Mesodermal cell (in vitro differentiated cells): Measurements from ENCODE around the gene LIMS1.
A peak's percentile ranks its signal among the peaks of the same experiment; 100 is the strongest.

Experiments used
- H3K27ac ChIP-seq: 2 replicates; pipeline ENCODE4 v1.7.0; 2013; ENCODE audit warnings: mild to moderate bottlenecking, low read depth, low read length, moderate library complexity; ENCODE audit not compliant: severe bottlenecking
- H3K36me3 ChIP-seq: 2 replicates; pipeline ENCODE4 v1.7.1; 2013; ENCODE audit warnings: mild to moderate bottlenecking, low read length, moderate library complexity; ENCODE audit not compliant: control insufficient read depth, insufficient read depth
- H3K4me1 ChIP-seq: one replicate; pipeline ENCODE4 v1.7.1; 2013; ENCODE audit warnings: mild to moderate bottlenecking, low read length; ENCODE audit not compliant: insufficient read depth, control insufficient read depth, poor library complexity, severe bottlenecking
- H3K4me3 ChIP-seq: 2 replicates; pipeline ENCODE4 v1.7.0; 2013; ENCODE audit warnings: low read length, control low read depth, mild to moderate bottlenecking; ENCODE audit not compliant: insufficient read depth, poor library complexity, severe bottlenecking; ENCODE audit errors: extremely low read depth
- H3K9me3 ChIP-seq: 2 replicates; pipeline ENCODE4 v1.7.1; 2013; ENCODE audit warnings: mild to moderate bottlenecking, low read length, moderate library complexity; ENCODE audit not compliant: control insufficient read depth
- WGBS, 2 experiments: methylation state at CpG; one replicate each; pipeline ENCODE4 v1.1.5; 2013; ENCODE audit warnings: missing lambda C conversion rate in 2 of 2; ENCODE audit not compliant: insufficient coverage in 2 of 2; 5-methylcytosine and 5-hydroxymethylcytosine counted together

LIMS1 gene

DNA sequence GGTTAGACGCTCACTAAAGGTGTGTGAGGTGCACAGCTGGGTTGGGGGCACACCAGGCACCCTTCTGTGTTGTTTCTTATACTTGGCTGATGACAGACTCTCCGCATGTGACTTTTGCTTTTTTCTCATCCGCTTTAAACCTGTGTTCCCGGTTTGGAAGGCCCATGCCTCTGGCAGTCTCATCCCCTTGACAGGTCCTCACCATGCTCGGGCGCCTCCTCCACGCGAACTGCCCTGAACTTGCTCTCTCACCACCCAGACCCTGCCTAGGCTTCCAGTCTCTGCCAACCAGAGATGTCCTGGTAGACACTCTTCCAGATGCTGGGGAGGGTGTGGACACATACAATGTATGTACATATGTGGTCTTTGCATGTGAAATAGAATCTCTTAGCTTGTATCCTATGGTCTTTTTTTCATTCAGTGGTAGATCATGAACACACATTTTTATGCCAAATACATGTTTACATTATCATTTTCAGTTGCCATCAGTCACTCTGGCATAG, 79.8 kb downstream of the LIMS1 start:
- H3K4me3 ChIP-seq = no peak overlapping the region
- H3K27ac ChIP-seq = no peak overlapping the region
- peaks cover 25% of the 10 kb centered on the region for H3K4me1 ChIP-seq
- no peaks in the 10 kb centered on the region for H3K9me3 ChIP-seq
- 95 to 96% methylated on average over 4 to 8 of the region's 8 CpGs for WGBS, 2 experiments
- H3K36me3 ChIP-seq = peaks cover 5% of the 10 kb centered on the region

DNA sequence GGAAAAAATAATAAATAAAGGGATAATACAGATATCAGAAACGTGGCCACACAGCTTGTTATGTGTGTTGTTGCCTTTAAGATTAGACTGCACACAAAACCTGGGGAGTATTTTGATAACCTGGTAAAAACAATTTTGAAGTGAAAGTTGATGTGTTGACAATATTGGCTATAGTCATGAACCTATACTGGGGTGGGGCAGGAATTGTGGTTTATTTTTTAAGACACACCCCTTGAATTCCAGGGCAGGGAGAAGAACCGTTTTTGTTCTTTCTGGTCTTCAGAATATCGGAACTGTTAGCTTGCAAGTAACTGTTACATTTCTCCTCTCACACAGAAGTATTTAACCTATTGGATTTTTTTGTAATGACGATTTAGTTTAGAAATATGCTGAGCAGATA, 80.4 kb downstream of the LIMS1 start:
- H3K36me3 ChIP-seq = no peaks in the 10 kb centered on the region
- no peak overlapping the region for H3K4me3 ChIP-seq
- H3K4me1 ChIP-seq = peaks cover 28% of the 10 kb centered on the region
- no peak overlapping the region for H3K27ac ChIP-seq
- WGBS, 2 experiments = 85 to 100% methylated on average over 1 to 2 of the region's 4 CpGs
- H3K9me3 ChIP-seq = no peaks in the 10 kb centered on the region

DNA sequence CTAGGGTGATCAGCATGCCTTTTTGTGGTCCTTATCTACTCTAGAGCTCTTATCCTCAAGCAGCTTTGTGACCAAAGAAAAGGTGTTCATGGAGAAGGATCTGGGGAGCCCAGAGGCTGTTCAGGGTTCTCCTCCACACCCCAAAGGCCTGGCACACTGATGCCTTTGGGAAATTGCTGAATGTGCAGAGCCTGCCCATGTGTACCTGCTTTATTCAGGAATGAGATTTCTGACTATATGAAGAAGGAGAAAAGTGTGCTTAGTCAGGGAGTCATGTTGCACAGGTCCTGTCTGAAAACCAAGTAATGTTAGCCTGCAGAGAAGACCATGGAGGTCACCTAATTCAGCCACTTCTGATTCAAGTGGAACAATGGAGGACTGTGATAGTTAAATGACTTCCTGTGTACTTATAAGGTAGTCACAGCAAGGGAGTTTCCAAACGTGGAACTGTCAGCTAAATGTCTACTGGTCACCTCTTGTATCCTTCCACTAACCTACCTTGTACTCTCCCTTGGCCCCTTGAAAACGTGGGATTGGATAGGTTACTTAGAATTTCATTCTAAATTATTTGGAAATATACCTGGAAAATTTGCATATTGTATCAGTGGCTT, 81.3 kb downstream of the LIMS1 start:
- H3K27ac ChIP-seq = no peak overlapping the region
- H3K4me1 ChIP-seq = peaks cover 35% of the 10 kb centered on the region
- no peaks in the 10 kb centered on the region for H3K36me3 ChIP-seq
- WGBS, 2 experiments = no CpG with 5 or more reads among the region's 2 CpGs
- H3K4me3 ChIP-seq = no peak overlapping the region
- H3K9me3 ChIP-seq = no peaks in the 10 kb centered on the region

DNA sequence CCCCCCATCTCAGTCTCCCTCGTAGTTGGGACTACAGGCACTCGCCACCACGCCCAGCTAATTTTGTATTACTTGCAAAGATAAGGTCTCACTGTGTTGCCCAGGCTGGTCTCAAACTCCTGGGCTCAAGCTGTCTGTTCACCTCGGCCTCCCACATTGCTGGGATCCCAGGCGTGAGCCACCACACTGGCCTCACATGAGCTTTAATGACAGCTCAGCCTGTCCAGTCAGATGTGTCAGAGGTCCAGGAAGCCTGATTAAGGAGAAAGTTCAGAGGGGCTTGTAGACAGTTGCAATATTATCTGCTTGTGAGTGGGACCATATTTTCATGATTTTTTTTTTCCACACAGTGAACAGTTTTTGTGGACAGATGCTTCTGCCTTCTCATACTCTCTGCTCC, 82.0 kb downstream of the LIMS1 start:
- WGBS, 2 experiments = 89 to 97% methylated on average over 2 to 5 of the region's 5 CpGs
- H3K4me1 ChIP-seq = peaks cover 43% of the 10 kb centered on the region
- H3K27ac ChIP-seq = peak overlapping the region; percentile 30
- no peaks in the 10 kb centered on the region for H3K36me3 ChIP-seq
- H3K9me3 ChIP-seq = no peaks in the 10 kb centered on the region
- no peak overlapping the region for H3K4me3 ChIP-seq

DNA sequence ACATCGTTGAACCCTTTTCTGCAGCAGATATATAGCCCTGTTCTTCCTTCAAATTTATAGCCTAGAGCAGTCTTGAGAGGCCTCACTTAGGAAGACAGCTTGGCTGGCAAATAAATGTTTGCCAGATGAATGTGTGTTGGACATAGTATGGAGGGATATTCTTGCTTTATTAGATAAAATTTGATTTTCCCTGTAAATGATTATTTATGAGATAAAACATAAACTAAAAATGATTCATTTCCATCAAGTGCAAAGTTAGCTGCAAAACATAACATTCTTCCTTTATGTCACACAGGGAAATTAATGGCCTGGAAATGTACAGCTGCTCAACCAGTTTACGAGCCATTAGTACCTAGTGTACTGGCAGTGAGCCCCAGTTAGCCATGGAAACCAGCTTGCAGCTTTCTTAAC, 82.5 kb downstream of the LIMS1 start:
- H3K4me3 ChIP-seq = no peak overlapping the region
- peak overlapping the region; percentile 30 for H3K27ac ChIP-seq
- no peaks in the 10 kb centered on the region for H3K9me3 ChIP-seq
- H3K4me1 ChIP-seq = peaks cover 47% of the 10 kb centered on the region
- H3K36me3 ChIP-seq = no peaks in the 10 kb centered on the region
- 88% methylated on average over 1 of the region's 2 CpGs; no CpG with 5 or more reads in 1 of the 2 experiments for WGBS, 2 experiments

DNA sequence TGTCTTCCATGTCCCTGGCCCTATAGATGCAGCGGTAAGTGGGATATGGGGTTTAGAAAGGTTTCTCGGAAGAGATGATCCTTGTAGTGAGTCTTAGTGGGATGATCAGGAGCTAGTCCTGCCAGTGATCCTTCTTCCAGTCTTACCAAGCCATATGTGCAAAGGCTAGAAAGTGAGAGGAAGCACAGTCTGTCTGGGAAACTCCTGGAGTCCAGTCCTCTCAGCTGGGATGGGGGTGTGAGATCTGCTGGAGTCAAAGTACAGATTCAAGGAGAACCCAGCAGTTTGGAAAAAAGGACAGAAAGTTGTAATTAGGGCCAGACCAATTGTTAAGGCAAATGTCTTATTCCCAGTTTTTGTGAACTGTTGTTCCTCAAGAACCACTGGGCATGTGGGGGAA, 83.3 kb downstream of the LIMS1 start:
- Histone ChIP-seq H3K4me3 (no peak overlapping the region), H3K27ac (no peak overlapping the region), H3K36me3 (no peaks in the 10 kb centered on the region), H3K9me3 (no peaks in the 10 kb centered on the region), H3K4me1 (peaks cover 48% of the 10 kb centered on the region)
- WGBS, 2 experiments = 100% methylated on average over 1 of the region's 2 CpGs

DNA sequence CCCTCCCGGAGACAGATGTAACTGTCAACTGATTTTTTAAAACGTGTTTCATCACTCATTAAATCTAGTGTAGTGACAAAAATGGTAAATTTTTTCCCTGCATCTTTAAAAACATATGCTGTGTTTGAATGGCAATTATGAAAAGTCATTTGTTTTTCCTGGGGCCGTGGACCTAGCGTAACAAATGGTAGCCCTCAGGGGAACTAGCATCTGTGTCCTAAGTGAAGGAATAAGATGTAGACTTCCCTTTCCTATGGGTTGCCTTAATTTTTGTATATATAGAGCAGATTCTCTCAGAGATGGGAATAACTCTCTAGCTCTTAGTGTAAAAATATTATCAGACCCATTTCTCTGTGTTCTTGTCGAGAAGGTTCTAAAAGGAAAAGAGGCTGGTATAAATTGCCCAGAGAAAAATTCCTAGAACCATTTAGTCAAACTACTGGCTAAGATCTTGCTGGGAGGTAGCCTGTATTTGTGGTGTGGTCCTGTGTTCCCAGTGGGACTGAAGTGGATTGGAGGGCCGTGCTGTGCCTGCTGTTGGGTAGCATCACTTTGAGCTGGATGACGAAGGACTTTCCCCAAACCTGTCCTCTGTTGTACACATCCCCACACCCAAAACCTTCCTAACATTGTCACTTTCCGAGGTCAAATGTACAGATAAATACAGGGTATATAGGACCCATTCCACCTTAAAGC, 85.8 kb downstream of the LIMS1 start:
- 40 to 71% methylated on average over 3 of the region's 8 CpGs for WGBS, 2 experiments
- Histone ChIP-seq H3K4me3 (no peak overlapping the region), H3K27ac (peak overlapping the region; percentile 72), H3K36me3 (peaks cover 4% of the 10 kb centered on the region), H3K9me3 (no peaks in the 10 kb centered on the region), H3K4me1 (peaks cover 38% of the 10 kb centered on the region)

DNA sequence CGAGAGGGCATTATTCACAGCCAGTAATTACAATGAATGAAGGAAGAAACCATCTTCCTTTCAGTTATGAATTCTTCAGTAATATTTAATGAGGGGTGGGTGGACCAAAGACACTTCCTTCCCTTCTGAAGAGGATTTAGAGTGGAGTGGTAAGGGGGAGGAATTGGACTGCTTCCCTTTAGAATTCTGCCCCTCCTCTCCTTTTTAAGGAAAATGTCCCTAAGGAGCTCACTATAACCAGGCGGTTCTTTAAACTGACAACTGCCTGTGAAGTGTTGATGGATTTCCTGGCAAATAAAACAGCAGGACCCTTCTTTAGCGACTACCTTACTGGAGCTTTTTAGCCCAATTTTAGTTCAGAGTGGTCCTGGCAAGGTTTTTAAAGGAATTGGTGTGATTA, 86.4 kb downstream of the LIMS1 start:
- Histone ChIP-seq H3K27ac (peak overlapping the region; percentile 72), H3K36me3 (peaks cover 4% of the 10 kb centered on the region), H3K4me1 (peaks cover 37% of the 10 kb centered on the region), H3K4me3 (no peak overlapping the region), H3K9me3 (no peaks in the 10 kb centered on the region)
- 0% methylated on average over 1 of the region's 3 CpGs for WGBS, 2 experiments

DNA sequence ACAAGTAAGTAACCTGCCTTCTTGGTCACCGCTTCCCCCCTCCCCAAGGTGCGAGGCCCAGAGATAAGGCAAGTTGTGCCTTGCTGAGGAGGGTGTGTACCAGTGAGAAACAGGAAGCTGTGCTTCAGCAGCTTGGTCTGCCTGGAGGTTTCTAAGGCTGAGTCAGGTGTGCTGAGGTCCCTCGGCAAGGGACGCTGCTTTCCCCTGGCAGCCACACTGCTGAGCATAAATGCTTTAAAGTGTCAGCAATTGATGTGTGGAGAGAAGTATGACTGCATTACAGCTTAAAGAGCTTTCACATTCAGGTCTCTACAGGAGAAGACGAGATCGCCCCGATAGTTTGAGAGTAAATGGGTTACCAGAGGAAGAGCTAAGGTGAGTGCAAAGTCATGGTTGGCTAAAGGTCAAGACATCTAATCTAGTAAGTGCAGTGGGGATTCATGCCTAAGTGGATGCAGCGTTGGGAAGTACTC, 86.9 kb downstream of the LIMS1 start:
- Histone ChIP-seq H3K9me3 (no peaks in the 10 kb centered on the region), H3K4me3 (no peak overlapping the region), H3K27ac (peak overlapping the region; percentile 72), H3K4me1 (peaks cover 37% of the 10 kb centered on the region), H3K36me3 (peaks cover 4% of the 10 kb centered on the region)
- WGBS, 2 experiments = 0 to 11% methylated on average over 5 of the region's 8 CpGs

DNA sequence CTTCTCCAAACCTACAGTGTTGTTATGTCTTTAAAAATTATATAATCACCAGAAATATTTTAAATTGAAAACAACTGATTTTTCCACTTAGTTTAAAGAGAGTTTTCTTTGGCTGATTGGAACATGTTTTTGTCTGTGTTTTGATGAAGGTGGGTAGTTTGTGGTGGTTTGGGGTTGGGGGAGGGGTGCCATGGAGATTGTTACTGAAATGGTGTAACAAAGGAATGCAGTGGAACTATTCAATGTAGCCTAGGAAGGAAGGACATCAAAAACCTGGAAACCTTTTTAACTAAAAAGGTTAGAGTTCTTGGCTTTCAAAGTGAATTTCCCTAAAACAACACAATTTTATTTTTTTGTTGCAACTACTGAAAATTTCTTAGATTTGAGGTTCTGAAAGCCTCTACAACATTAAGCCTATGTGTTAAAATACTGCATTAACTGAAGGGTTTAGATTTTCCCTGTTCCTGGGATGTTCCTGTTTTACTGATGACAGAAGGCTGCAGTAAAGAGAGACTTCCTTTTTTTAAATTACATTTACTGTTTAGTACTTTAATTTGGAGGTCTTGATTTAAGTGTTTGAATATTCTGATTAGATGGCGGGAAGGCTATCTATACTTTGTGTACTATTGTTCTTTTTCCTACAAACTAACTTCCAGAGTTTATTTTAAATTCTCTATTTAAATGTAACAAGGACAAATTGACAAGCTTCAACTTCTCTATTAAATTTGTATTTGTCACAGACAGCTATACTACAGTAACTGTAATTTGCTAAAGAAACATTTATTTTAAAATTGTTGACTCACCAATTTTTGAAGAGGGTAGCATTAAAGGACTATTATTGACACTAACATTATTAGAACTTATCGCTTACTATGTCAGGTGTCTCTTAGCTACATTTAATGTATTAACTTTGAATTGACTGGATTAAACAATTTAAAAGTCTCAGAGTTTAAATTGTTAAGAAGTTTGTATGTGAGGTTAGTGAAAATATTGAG, 87.7 kb downstream of the LIMS1 start:
- Histone ChIP-seq H3K4me3 (no peak overlapping the region), H3K27ac (peak overlapping the region; percentile 72)
- no CpG with 5 or more reads among the region's 2 CpGs for WGBS, 2 experiments

More for the DNA sequence above, 87.7 kb downstream of the LIMS1 start:
- H3K4me1 ChIP-seq = peaks cover 37% of the 10 kb centered on the region
- peaks cover 4% of the 10 kb centered on the region for H3K36me3 ChIP-seq
- H3K9me3 ChIP-seq = no peaks in the 10 kb centered on the region
